ENCODE measurements around the gene PPIP5K2. TPM values are rescaled to one million over a fixed set of nuclear protein-coding genes. Genes with fewer than 3 reads are reported as not detected.
"Not testable (repeated sequence)": the region's sequence is repeated elsewhere in the genome, so short reads cannot be mapped to it uniquely, and the experiment has no call there.

The PPIP5K2 gene
- total RNA-seq, 2 experiments from 2014 or later: 35.8 to 45.0 TPM

- Mint-ChIP-seq H3K4me1 (ENCODE audit: low read depth) (peaks cover 50% of the 10 kb centered on the region), H3K9me3 (no peaks in the 10 kb centered on the region), H3K27me3 (ENCODE audit: low read depth) (no peaks in the 10 kb centered on the region), H3K27ac (no peak overlapping the region), H3K4me3 (no peak overlapping the region), H3K36me3 (ENCODE audit: low read depth) (no peaks in the 10 kb centered on the region)
- intact Hi-C loops (cut with micrococcal nuclease): no loop called here
- DNase-seq: no peak
- CTCF ChIA-PET: interaction anchor here (0.6 kb wide), 1 partner anchor 64 kb away, joined by 4 read pairs; no protein-coding TSS in a partner anchor
Measured at GRCh38 chr5:103127292-103127817, 7.3 kb downstream of the PPIP5K2 start.

- Mint-ChIP-seq H3K4me1 (ENCODE audit: low read depth) (peaks cover 49% of the 10 kb centered on the region), H3K36me3 (ENCODE audit: low read depth) (peaks cover 1% of the 10 kb centered on the region), H3K27ac (no peak overlapping the region), H3K27me3 (ENCODE audit: low read depth) (no peaks in the 10 kb centered on the region), H3K9me3 (no peaks in the 10 kb centered on the region), H3K4me3 (no peak overlapping the region)
- no peak for DNase-seq
- intact Hi-C loops (cut with micrococcal nuclease): no loop called here
- CTCF ChIA-PET: interaction anchor here (0.8 to 1.1 kb wide), 2 partner anchors 8 to 11 kb away, joined by 3 read pairs; partner anchors contain the start of genes GIN1 and PPIP5K2
Measured at GRCh38 chr5:103128202-103128601, 8.1 kb downstream of the PPIP5K2 start.

- H3K27ac Mint-ChIP-seq: no peak overlapping the region
- peaks cover 3% of the 10 kb centered on the region for H3K36me3 Mint-ChIP-seq (ENCODE audit: low read depth)
- intact Hi-C loops (cut with micrococcal nuclease): no loop called here
- peaks cover 31% of the 10 kb centered on the region for H3K4me1 Mint-ChIP-seq (ENCODE audit: low read depth)
- no peaks in the 10 kb centered on the region for H3K9me3 Mint-ChIP-seq
- H3K27me3 Mint-ChIP-seq (ENCODE audit: low read depth): no peaks in the 10 kb centered on the region
- no peak overlapping the region for H3K4me3 Mint-ChIP-seq
- DNase-seq: no peak
- CTCF ChIA-PET: interaction anchor here (0.8 to 1.1 kb wide), 2 partner anchors 12 to 451 kb away, joined by 3 to 4 read pairs; partner anchors contain the start of gene PPIP5K2
Measured at GRCh38 chr5:103132684-103133083, 12.6 kb downstream of the PPIP5K2 start.

GRCh38 chr5:103133231-103133630 is 13.1 kb downstream of the PPIP5K2 start:
- Mint-ChIP-seq H3K4me1 (ENCODE audit: low read depth) (peaks cover 30% of the 10 kb centered on the region), H3K4me3 (no peak overlapping the region), H3K9me3 (no peaks in the 10 kb centered on the region), H3K27me3 (ENCODE audit: low read depth) (no peaks in the 10 kb centered on the region), H3K36me3 (ENCODE audit: low read depth) (peaks cover 3% of the 10 kb centered on the region), H3K27ac (no peak overlapping the region)
- DNase-seq: no peak
- CTCF ChIA-PET: no interaction called here
- intact Hi-C loops (cut with micrococcal nuclease): no loop called here

- peaks cover 20% of the 10 kb centered on the region for H3K4me1 Mint-ChIP-seq (ENCODE audit: low read depth)
- CTCF ChIA-PET: no interaction called here
- no peaks in the 10 kb centered on the region for H3K27me3 Mint-ChIP-seq (ENCODE audit: low read depth)
- no peak for DNase-seq
- no peak overlapping the region for H3K27ac Mint-ChIP-seq
- intact Hi-C loops (cut with micrococcal nuclease): loop anchor here (5.0 kb wide), 3 partner anchors 78 to 342 kb away; no protein-coding TSS in a partner anchor
- H3K4me3 Mint-ChIP-seq: no peak overlapping the region
- H3K9me3 Mint-ChIP-seq: no peaks in the 10 kb centered on the region
- H3K36me3 Mint-ChIP-seq (ENCODE audit: low read depth): peaks cover 11% of the 10 kb centered on the region
Measured at GRCh38 chr5:103135461-103135860, 15.4 kb downstream of the PPIP5K2 start.

GRCh38 chr5:103138202-103138690 is 18.1 kb downstream of the PPIP5K2 start:
- intact Hi-C loops (cut with micrococcal nuclease): loop anchor here (2.0 to 5.0 kb wide), 4 partner anchors 69 to 339 kb away; no protein-coding TSS in a partner anchor
- CTCF ChIA-PET: interaction anchor here (0.6 to 3.5 kb wide), 10 partner anchors 18 to 512 kb away, joined by 3 to 29 read pairs (median 4); partner anchors contain the start of genes GIN1 and PPIP5K2
- DNase-seq: no peak
- Mint-ChIP-seq H3K4me1 (ENCODE audit: low read depth) (peaks cover 6% of the 10 kb centered on the region), H3K4me3 (no peak overlapping the region), H3K36me3 (ENCODE audit: low read depth) (peaks cover 18% of the 10 kb centered on the region), H3K9me3 (no peaks in the 10 kb centered on the region), H3K27me3 (ENCODE audit: low read depth) (no peaks in the 10 kb centered on the region), H3K27ac (no peak overlapping the region)

GRCh38 chr5:103139264-103139865 is 19.3 kb downstream of the PPIP5K2 start:
- intact Hi-C loops (cut with micrococcal nuclease): loop anchor here (1.0 to 5.0 kb wide), 9 partner anchors 71 to 603 kb away; no protein-coding TSS in a partner anchor
- peaks cover 5% of the 10 kb centered on the region for H3K4me1 Mint-ChIP-seq (ENCODE audit: low read depth)
- H3K27me3 Mint-ChIP-seq (ENCODE audit: low read depth): no peaks in the 10 kb centered on the region
- no peak overlapping the region for H3K4me3 Mint-ChIP-seq
- H3K27ac Mint-ChIP-seq: no peak overlapping the region
- CTCF ChIA-PET: interaction anchor here (0.6 to 3.5 kb wide), 25 partner anchors 9 to 553 kb away, joined by 3 to 29 read pairs (median 3); no protein-coding TSS in a partner anchor
- DNase-seq: peak; percentile 92
- no peaks in the 10 kb centered on the region for H3K9me3 Mint-ChIP-seq
- H3K36me3 Mint-ChIP-seq (ENCODE audit: low read depth): peaks cover 18% of the 10 kb centered on the region

- H3K9me3 Mint-ChIP-seq; intact Hi-C loops (cut with micrococcal nuclease); DNase-seq: not testable (repeated sequence)
Measured at GRCh38 chr5:103142132-103142531, 22.0 kb downstream of the PPIP5K2 start.

DNA sequence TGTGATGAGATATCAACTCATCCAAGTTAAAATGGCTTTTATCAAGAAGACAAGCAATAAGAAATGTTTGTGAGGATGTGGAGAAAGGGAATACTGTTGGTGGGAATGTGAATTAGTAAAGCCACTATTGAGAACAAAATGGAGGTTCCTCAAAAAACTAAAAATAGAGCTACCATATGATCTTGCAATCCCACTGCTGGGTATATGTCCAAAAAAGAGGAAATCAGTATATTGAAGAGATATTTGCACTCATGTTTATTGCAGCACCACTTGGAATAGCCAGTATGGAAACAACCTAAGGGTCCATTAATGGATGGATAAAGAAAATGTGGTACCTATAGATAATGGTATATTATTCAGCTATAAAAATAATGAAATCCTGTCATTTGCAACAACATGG is 25.1 kb downstream of the PPIP5K2 start:
- Mint-ChIP-seq H3K9me3 (no peaks in the 10 kb centered on the region), H3K27ac (no peak overlapping the region), H3K4me3 (no peak overlapping the region), H3K4me1 (ENCODE audit: low read depth) (no peaks in the 10 kb centered on the region), H3K36me3 (ENCODE audit: low read depth) (peaks cover 14% of the 10 kb centered on the region), H3K27me3 (ENCODE audit: low read depth) (no peaks in the 10 kb centered on the region)
- intact Hi-C loops (cut with micrococcal nuclease): no loop called here
- CTCF ChIA-PET: no interaction called here
- no peak for DNase-seq

More at GRCh38 chr5:103142132-103142531, 22.0 kb downstream of the PPIP5K2 start:
- H3K27me3 Mint-ChIP-seq (ENCODE audit: low read depth); H3K27ac Mint-ChIP-seq; H3K4me3 Mint-ChIP-seq; CTCF ChIA-PET; H3K4me1 Mint-ChIP-seq (ENCODE audit: low read depth): not testable (repeated sequence)
- H3K36me3 Mint-ChIP-seq (ENCODE audit: low read depth): peaks cover 17% of the 10 kb centered on the region

GRCh38 chr5:103148213-103148612 is 28.1 kb downstream of the PPIP5K2 start:
- Mint-ChIP-seq H3K36me3 (ENCODE audit: low read depth) (peaks cover 10% of the 10 kb centered on the region), H3K27me3 (ENCODE audit: low read depth) (no peaks in the 10 kb centered on the region), H3K4me3 (no peak overlapping the region), H3K27ac (no peak overlapping the region), H3K9me3 (no peaks in the 10 kb centered on the region), H3K4me1 (ENCODE audit: low read depth) (no peaks in the 10 kb centered on the region)
- CTCF ChIA-PET: interaction anchor here (1.1 kb wide), 1 partner anchor 9 kb away, joined by 4 read pairs; no protein-coding TSS in a partner anchor
- intact Hi-C loops (cut with micrococcal nuclease): no loop called here
- no peak for DNase-seq

GRCh38 chr5:103151156-103151555 is 31.1 kb downstream of the PPIP5K2 start:
- CTCF ChIA-PET: no interaction called here
- H3K4me1 Mint-ChIP-seq (ENCODE audit: low read depth): no peaks in the 10 kb centered on the region
- no peak for DNase-seq
- peaks cover 11% of the 10 kb centered on the region for H3K36me3 Mint-ChIP-seq (ENCODE audit: low read depth)
- intact Hi-C loops (cut with micrococcal nuclease): loop anchor here (5.0 kb wide), 1 partner anchor 326 kb away; no protein-coding TSS in a partner anchor
- no peak overlapping the region for H3K4me3 Mint-ChIP-seq
- no peaks in the 10 kb centered on the region for H3K27me3 Mint-ChIP-seq (ENCODE audit: low read depth)
- no peak overlapping the region for H3K27ac Mint-ChIP-seq
- H3K9me3 Mint-ChIP-seq: no peaks in the 10 kb centered on the region

DNA sequence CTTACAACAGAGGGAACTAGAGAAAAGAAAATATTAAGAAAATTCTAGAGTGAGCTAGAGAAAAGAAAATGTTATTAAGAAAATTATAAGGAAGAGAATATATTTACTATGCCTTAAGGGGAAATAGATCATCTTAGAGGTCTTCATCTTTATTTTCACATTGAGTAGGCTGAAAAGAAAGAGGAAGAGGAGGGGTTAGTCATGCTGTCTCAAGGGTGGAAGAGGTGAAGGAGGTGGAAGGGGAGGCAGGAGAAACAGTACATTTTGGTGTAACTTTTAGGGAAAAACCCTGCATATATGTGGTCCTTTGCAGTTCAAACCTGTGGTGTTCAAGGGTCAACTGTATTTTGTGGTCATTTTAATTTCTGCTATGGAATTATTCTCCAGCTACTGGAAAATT is 46.6 kb downstream of the PPIP5K2 start:
- H3K27ac Mint-ChIP-seq: no peak overlapping the region
- no peaks in the 10 kb centered on the region for H3K9me3 Mint-ChIP-seq
- peaks cover 17% of the 10 kb centered on the region for H3K36me3 Mint-ChIP-seq (ENCODE audit: low read depth)
- no peak for DNase-seq
- CTCF ChIA-PET: interaction anchor here (1.3 kb wide), 1 partner anchor 27 kb away, joined by 4 read pairs; no protein-coding TSS in a partner anchor
- no peak overlapping the region for H3K4me3 Mint-ChIP-seq
- no peaks in the 10 kb centered on the region for H3K27me3 Mint-ChIP-seq (ENCODE audit: low read depth)
- intact Hi-C loops (cut with micrococcal nuclease): no loop called here
- H3K4me1 Mint-ChIP-seq (ENCODE audit: low read depth): peaks cover 1% of the 10 kb centered on the region
